ENCODE measurements around the gene PRIMPOL. TPM values are rescaled to one million over a fixed set of nuclear protein-coding genes. Genes with fewer than 3 reads are reported as not detected.
A peak's percentile ranks its signal among the peaks of the same experiment; 100 is the strongest.

Gene PRIMPOL
- total and polyA plus RNA-seq, 9 of the 15 experiments (the other 6 are each of a cell fraction or from before 2014, with no cell fraction given), result 11.0 to 32.0 (median 16.1) TPM

DNA sequence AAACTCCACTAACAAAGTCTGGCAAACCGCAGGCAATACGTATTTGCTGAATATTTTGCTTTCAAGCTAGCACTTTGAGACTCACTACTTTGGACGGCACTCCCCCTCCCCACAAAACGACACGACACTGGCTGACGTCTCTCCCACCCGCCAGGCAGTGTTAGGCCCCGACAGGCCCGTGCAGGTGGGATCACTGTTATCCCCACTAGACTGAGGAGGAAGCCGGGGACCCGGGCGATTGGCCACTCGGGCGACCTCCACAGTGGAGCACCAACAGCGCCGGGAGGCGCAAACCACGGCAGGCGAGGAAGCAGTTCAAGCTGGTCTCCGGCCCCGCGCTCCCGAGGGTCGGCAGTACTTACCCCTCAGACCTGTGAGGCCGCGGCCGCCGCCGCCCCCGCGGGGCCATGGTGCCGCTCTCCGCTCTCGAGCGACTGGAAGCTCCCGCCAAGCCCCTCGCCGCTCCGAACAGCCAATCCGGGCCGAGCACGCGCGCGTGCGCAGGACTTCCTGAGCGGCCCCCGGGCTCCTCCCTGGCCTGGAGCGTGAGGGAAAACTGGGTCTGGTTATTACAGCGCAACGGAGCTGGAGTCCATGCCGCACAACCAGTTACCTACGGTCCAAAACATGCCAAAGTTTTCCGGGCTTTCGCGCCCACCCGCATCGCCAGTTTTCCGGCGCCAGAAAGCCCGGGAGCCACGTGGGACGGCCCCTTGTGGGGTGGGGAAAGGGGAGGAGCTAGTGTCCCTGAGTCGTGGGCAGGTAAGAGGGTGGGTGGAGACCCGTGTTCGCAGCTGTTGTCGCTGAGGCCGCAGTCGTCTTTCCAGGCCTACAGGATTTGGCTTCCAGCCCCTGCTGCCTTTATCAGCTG is 84.4 kb downstream of the PRIMPOL start, which contains the start of gene CENPU (continued):
- TF ChIP-seq, protein P1, sequence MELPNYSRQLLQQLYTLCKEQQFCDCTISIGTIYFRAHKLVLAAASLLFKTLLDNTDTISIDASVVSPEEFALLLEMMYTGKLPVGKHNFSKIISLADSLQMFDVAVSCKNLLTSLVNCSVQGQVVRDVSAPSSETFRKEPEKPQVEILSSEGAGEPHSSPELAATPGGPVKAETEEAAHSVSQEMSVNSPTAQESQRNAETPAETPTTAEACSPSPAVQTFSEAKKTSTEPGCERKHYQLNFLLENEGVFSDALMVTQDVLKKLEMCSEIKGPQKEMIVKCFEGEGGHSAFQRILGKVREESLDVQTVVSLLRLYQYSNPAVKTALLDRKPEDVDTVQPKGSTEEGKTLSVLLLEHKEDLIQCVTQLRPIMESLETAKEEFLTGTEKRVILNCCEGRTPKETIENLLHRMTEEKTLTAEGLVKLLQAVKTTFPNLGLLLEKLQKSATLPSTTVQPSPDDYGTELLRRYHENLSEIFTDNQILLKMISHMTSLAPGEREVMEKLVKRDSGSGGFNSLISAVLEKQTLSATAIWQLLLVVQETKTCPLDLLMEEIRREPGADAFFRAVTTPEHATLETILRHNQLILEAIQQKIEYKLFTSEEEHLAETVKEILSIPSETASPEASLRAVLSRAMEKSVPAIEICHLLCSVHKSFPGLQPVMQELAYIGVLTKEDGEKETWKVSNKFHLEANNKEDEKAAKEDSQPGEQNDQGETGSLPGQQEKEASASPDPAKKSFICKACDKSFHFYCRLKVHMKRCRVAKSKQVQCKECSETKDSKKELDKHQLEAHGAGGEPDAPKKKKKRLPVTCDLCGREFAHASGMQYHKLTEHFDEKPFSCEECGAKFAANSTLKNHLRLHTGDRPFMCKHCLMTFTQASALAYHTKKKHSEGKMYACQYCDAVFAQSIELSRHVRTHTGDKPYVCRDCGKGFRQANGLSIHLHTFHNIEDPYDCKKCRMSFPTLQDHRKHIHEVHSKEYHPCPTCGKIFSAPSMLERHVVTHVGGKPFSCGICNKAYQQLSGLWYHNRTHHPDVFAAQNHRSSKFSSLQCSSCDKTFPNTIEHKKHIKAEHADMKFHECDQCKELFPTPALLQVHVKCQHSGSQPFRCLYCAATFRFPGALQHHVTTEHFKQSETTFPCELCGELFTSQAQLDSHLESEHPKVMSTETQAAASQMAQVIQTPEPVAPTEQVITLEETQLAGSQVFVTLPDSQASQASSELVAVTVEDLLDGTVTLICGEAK (IDR thresholded peaks at IDR 0.05), result peak; percentile 81
- TF ChIP-seq, protein P1 (CRISPR knock-in tag; IDR thresholded peaks at IDR 0.05), result no peak
- TF ChIP-seq STAT5A (IDR thresholded peaks at IDR 0.05; ENCODE audit: borderline replicate concordance, low read length), result peak; percentile 62; the same call in 1 of the 2 replicates
- TF ChIP-seq ZBTB1 (CRISPR knock-in tag; IDR thresholded peaks at IDR 0.05; ENCODE audit: borderline replicate concordance, low read depth), result 0 out of 2 replicates have a peak, but pooled peaks have one; percentile 33
- peak; percentile 96 for TF ChIP-seq ZSCAN29 (IDR thresholded peaks at IDR 0.05)
- TF ChIP-seq HDGF (IDR thresholded peaks at IDR 0.05), result no peak
- TF ChIP-seq, protein P2, sequence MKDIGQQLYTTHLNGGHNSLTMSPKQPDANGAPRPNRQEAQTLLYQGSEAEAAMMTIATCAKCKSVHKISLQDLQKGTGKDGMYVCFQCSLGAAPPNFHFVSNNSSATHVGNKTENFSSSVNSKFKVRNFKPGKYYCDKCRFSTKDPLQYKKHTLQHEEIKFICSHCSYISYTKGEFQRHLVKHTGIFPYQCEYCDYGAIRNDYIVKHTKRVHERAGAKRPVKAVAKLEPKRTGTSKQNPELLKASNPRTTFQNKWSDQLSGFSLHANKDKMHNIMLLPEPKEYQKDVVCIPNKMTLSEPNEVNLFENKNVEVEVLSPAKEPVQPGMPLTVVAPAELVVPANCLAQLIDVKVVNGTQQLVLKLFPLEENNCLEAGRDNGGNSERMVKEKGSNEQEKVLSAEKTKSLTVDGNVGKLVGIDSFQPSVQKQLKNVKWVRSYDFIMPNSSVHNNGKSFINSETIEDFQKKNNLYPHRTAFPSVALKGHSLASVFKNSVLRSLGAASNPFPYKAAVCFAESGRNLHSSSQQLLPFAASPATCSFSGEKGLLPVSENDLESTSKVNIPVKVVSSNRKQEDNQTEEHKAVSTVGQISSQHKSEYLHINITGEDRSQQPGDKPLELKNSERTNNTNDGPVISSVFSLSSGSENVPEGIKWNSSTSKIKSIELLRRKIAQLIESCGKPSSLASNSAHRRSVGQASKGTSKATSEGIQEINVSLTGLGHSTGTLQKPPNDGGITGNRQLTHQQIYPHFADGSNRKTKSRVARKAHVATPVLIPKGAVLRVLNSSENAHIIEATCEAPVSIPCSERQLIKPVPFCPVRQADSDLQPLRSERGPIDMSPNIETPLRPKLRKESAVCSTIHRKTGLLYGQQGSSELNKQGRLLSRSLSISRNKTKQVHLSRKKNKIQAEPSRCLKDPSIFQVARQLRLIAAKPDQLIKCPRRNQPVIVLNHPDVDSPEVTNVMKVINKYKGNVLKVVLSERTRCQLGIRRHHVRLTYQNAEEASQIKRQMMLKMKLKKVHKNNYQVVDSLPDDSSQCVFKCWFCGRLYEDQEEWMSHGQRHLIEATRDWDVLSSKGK (CRISPR knock-in tag; IDR thresholded peaks at IDR 0.05), result no peak
- peak; percentile 73 for TF ChIP-seq NCOA6 (IDR thresholded peaks at IDR 0.05)
- peak; percentile 97 for TF ChIP-seq FOXM1 (IDR thresholded peaks at IDR 0.05; ENCODE audit: low read depth)
- TF ChIP-seq FOXM1 (CRISPR knock-in tag; IDR thresholded peaks at IDR 0.05; ENCODE audit: low read depth), result no peak
- peak; percentile 86 for TF ChIP-seq JUN (IDR thresholded peaks at IDR 0.05; ENCODE audit: borderline replicate concordance, low read depth, low read length)
- no peak; the same call in 1 of the 2 replicates for TF ChIP-seq JUN (CRISPR knock-in tag; IDR thresholded peaks at IDR 0.05; ENCODE audit: borderline replicate concordance)
- no peak for TF ChIP-seq STAG1 (CRISPR knock-in tag; IDR thresholded peaks at IDR 0.05; ENCODE audit: borderline replicate concordance)
- TF ChIP-seq, protein P3, sequence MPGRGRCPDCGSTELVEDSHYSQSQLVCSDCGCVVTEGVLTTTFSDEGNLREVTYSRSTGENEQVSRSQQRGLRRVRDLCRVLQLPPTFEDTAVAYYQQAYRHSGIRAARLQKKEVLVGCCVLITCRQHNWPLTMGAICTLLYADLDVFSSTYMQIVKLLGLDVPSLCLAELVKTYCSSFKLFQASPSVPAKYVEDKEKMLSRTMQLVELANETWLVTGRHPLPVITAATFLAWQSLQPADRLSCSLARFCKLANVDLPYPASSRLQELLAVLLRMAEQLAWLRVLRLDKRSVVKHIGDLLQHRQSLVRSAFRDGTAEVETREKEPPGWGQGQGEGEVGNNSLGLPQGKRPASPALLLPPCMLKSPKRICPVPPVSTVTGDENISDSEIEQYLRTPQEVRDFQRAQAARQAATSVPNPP (IDR thresholded peaks at IDR 0.05; ENCODE audit: borderline replicate concordance, insufficient read depth, insufficient read length), result no peak

All from K562 (cell line).